Measurements from ENCODE around the gene DUS2. TPM values are rescaled to one million over a fixed set of nuclear protein-coding genes. Genes with fewer than 3 reads are reported as not detected.
A peak's percentile ranks its signal among the peaks of the same experiment; 100 is the strongest.

The DUS2 gene
- total and polyA plus RNA-seq, 8 donors: 13.9 to 22.4 (median 16.6) TPM

DNA sequence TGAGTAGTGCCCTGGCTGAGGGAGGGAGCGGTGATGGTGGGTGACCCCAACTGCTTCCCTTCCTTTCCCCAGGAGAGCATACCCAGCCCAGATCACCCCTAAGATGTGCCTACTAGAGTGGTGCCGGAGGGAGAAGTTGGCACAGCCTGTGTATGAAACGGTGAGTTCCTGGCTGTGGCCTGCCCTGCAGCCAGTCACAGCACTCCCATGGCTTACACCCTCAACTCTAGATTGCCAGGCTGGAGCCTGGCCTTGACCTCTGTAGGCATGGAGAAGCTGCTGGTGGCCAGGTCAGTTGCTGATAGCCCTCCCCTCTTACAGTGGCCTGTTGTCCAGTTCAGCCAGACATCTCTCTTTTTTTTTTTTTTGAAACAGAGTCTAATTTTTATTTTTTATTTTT is 53.5 kb downstream of the DUS2 start:
- no peak for ATAC-seq
- TF ChIP-seq, protein P1, sequence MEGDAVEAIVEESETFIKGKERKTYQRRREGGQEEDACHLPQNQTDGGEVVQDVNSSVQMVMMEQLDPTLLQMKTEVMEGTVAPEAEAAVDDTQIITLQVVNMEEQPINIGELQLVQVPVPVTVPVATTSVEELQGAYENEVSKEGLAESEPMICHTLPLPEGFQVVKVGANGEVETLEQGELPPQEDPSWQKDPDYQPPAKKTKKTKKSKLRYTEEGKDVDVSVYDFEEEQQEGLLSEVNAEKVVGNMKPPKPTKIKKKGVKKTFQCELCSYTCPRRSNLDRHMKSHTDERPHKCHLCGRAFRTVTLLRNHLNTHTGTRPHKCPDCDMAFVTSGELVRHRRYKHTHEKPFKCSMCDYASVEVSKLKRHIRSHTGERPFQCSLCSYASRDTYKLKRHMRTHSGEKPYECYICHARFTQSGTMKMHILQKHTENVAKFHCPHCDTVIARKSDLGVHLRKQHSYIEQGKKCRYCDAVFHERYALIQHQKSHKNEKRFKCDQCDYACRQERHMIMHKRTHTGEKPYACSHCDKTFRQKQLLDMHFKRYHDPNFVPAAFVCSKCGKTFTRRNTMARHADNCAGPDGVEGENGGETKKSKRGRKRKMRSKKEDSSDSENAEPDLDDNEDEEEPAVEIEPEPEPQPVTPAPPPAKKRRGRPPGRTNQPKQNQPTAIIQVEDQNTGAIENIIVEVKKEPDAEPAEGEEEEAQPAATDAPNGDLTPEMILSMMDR (IDR thresholded peaks at IDR 0.05): no peak
- Histone ChIP-seq H3K27ac (no peak overlapping the region), H3K27me3 (no peaks in the 10 kb centered on the region), H3K4me3 (no peak overlapping the region), H3K9me3 (no peaks in the 10 kb centered on the region), H3K36me3 (peaks cover 3 to 73% of the 10 kb centered on the region in 2 donors), H3K4me1 (peaks cover 19 to 64% of the 10 kb centered on the region in 2 donors)
- peak in 2 of 4 donors; percentile 22 to 24 for DNase-seq
- intact Hi-C loops (cut with DNase I): no loop called here

DNA sequence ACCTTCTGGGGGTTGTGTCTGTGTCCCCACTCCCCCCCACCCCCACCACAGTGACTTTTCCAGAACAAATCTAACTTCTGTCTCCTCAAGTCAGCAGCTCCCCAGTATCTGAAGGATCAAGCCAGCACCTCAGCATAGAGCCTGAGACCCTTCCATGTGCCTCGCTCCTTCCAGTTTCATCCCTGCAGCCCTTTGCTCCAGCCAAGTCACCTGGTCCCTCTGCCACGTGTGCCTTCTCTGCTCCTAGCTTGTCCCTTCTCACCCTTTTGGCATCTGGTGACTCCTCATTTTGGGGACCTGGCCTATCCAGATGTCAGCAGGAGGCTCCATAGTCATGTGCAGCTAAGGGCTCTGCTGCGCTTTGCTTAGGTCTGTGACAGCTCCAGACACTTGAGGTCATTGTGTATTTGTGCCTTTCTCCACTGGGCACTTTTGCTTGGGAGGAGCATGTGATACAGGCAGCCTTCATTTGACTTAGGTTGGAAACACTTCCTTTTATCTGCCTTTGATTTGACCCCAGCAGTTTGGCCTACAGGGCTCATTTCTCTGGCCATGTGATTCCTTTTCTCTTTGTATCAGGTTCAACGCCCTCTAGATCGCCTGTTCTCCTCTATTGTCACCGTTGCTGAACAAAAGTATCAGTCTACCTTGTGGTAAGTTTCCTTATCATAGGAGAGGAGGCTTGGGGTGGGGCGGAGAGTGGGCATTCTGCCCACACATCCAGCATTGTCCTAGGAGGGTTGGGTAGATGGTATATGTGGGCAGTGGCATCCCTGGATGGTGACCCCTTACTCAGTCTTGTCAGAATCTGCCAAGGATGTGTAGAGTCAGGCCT is 55.0 kb downstream of the DUS2 start:
- Histone ChIP-seq H3K4me3 (no peak overlapping the region), H3K9me3 (no peaks in the 10 kb centered on the region), H3K27me3 (no peaks in the 10 kb centered on the region), H3K27ac (peak overlapping the region in 1 of 2 donors; percentile 97), H3K4me1 (peaks cover 25 to 73% of the 10 kb centered on the region in 2 donors), H3K36me3 (peaks cover 3 to 57% of the 10 kb centered on the region in 2 donors)
- no peak for ATAC-seq
- TF ChIP-seq, protein P1 (IDR thresholded peaks at IDR 0.05): no peak
- intact Hi-C loops (cut with DNase I): no loop called here
- DNase-seq: peak in 1 of 4 donors; percentile 31

DNA sequence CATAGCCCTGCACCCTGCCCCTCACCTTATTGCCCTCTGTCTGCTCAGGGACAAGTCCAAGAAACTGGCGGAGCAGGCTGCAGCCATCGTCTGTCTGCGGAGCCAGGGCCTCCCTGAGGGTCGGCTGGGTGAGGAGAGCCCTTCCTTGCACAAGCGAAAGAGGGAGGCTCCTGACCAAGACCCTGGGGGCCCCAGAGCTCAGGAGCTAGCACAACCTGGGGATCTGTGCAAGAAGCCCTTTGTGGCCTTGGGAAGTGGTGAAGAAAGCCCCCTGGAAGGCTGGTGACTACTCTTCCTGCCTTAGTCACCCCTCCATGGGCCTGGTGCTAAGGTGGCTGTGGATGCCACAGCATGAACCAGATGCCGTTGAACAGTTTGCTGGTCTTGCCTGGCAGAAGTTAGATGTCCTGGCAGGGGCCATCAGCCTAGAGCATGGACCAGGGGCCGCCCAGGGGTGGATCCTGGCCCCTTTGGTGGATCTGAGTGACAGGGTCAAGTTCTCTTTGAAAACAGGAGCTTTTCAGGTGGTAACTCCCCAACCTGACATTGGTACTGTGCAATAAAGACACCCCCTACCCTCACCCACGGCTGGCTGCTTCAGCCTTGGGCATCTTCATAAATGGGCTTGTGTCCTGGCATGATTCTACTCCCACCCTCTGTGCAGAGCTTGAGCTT is 55.8 kb downstream of the DUS2 start:
- Histone ChIP-seq H3K27me3 (no peaks in the 10 kb centered on the region), H3K36me3 (peaks cover 3 to 50% of the 10 kb centered on the region in 2 donors), H3K9me3 (no peaks in the 10 kb centered on the region), H3K27ac (peak overlapping the region; percentile 86 to 97), H3K4me1 (peaks cover 32 to 81% of the 10 kb centered on the region in 2 donors), H3K4me3 (no peak overlapping the region)
- DNase-seq: peak in 1 of 4 donors; percentile 30
- intact Hi-C loops (cut with DNase I): no loop called here
- TF ChIP-seq, protein P1 (IDR thresholded peaks at IDR 0.05): no peak
- ATAC-seq: no peak

DNA sequence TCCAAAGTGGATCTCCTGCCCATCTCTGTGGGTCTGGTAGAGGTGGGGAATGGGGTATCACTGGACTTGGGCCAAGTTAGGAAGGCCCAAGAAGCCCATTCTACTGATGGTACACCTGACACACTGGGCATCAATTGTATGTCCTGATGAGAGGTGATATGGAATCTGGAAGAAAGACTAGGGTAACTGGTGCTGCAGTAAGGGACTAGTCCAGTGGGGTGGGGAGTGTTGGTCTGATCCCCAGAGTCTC is 56.2 kb downstream of the DUS2 start:
- intact Hi-C loops (cut with DNase I): no loop called here
- TF ChIP-seq, protein P1 (IDR thresholded peaks at IDR 0.05): no peak
- peak overlapping the region; percentile 86 to 97 for H3K27ac ChIP-seq
- H3K36me3 ChIP-seq: peaks cover 0 to 45% of the 10 kb centered on the region in 2 donors
- no peak for DNase-seq
- no peak overlapping the region for H3K4me3 ChIP-seq
- H3K27me3 ChIP-seq: no peaks in the 10 kb centered on the region
- peaks cover 36 to 82% of the 10 kb centered on the region in 2 donors for H3K4me1 ChIP-seq
- H3K9me3 ChIP-seq: no peaks in the 10 kb centered on the region
- ATAC-seq: no peak

DNA sequence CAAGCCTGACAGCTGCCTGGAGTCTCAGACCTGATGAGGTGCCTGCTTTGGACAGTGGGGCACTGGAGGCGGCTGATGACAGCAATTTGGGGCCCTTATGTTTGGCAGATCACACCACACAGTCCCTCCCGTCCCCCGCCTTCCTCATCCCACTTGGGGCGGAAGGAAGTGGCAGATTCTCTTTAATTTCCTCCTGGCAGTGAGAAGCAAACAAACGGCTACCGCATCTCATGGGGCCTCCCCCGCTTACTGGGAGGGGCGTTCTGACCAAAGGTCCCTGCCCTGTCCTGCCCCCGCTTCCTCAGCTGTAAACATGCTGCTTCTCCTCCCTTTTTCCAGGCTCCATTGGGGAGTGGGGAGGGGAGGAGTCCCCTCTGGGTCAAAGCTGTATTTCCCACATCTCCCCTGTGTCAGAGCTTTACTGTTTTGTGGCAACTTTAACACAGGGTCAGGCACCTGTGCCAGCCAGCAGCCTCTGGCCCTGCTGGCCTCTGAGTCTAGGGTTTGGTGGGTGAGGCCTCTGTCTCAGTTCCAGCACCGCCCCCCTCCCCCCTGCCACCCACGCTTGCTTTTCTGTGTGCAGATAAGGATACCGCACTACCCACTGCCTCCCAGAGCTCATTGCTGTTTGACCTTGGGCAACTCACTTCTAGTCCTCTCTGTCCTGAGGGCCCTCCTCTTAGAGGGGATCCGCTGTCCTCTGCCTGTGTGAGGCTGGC is 56.7 kb downstream of the DUS2 start:
- Histone ChIP-seq H3K4me1 (peaks cover 38 to 82% of the 10 kb centered on the region in 2 donors), H3K36me3 (peaks cover 0 to 40% of the 10 kb centered on the region in 2 donors), H3K9me3 (no peaks in the 10 kb centered on the region), H3K4me3 (no peak overlapping the region), H3K27ac (peak overlapping the region; percentile 86 to 97), H3K27me3 (no peaks in the 10 kb centered on the region)
- DNase-seq (peak in 3 of 4 donors; percentile 59 to 87 (median 85)), ATAC-seq (peak; percentile 24)
- TF ChIP-seq, protein P1 (IDR thresholded peaks at IDR 0.05): no peak
- intact Hi-C loops (cut with DNase I): no loop called here
